Measurements from ENCODE around the gene ID2. TPM values are rescaled to one million over a fixed set of nuclear protein-coding genes. Genes with fewer than 3 reads are reported as not detected.

The ID2 gene
- total RNA-seq, 4 donors from 2014 or later: 143 to 391 (median 188) TPM

GRCh38 chr2:8709611-8710010 lies 27.8 kb downstream of the ID2 start:
- Histone ChIP-seq H3K9me3 (no peaks in the 10 kb centered on the region), H3K27me3 (no peaks in the 10 kb centered on the region), H3K27ac (peak overlapping the region in 1 of 4 donors; percentile 62), H3K4me1 (no peaks in the 10 kb centered on the region), H3K4me3 (no peak overlapping the region), H3K36me3 (no peaks in the 10 kb centered on the region)
- peak in 2 of 3 donors; percentile 85 to 90 for DNase-seq
- no peak for TF ChIP-seq POLR2A (IDR thresholded peaks at IDR 0.05)
- TF ChIP-seq CTCF (IDR thresholded peaks at IDR 0.05): no peak

- H3K9me3 ChIP-seq: no peaks in the 10 kb centered on the region
- H3K4me1 ChIP-seq: no peaks in the 10 kb centered on the region
- DNase-seq: no peak
- no peaks in the 10 kb centered on the region for H3K36me3 ChIP-seq
- TF ChIP-seq POLR2A (IDR thresholded peaks at IDR 0.05) (no peak), CTCF (IDR thresholded peaks at IDR 0.05) (no peak)
- H3K27me3 ChIP-seq: no peaks in the 10 kb centered on the region
- H3K27ac ChIP-seq: no peak overlapping the region
- H3K4me3 ChIP-seq: no peak overlapping the region
Observed at GRCh38 chr2:8710951-8711350, 29.1 kb downstream of the ID2 start.

DNA sequence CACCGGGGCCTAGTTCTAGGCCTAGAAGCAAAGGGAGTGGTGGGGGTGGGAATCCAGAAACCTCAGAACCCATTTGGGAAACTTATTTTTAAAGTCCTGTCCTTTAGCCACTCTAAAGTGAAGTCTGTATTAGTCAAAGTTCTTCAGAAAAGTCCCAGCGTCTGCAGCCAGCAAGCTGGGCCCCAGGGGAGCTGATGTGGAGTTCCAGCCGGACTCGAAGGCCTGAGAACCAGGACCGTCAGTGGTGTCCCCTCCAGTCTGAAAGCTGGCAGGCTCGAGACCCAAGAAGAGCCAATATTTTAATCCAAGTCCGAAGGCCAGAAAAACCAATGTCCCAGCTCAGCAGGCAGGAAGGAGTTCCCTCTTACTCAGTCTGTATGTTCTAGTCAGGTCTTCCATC lies 32.4 kb downstream of the ID2 start:
- Histone ChIP-seq H3K9me3 (no peaks in the 10 kb centered on the region), H3K27ac (no peak overlapping the region), H3K36me3 (no peaks in the 10 kb centered on the region), H3K4me3 (no peak overlapping the region), H3K27me3 (no peaks in the 10 kb centered on the region), H3K4me1 (no peaks in the 10 kb centered on the region)
- TF ChIP-seq CTCF (IDR thresholded peaks at IDR 0.05) (no peak), POLR2A (IDR thresholded peaks at IDR 0.05) (no peak)
- DNase-seq: no peak

DNA sequence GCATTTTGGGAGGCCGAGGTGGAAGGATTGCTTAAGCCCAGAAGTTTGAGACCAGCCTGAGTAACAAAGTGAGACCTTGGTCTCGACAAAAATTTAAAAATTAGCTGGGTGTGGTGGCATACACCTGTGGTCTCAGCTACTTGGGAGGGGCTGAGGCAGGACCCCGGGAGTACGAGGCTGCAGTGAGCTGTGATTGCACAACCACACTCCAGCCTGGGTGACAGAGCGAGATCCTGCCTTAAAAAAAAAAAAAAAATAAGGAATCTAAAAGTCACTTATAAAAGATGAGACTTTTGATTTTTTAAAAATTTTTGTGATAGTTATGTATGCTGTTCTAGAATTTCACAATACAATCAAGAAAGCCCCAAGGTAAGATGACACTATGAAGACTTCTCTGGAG lies 33.1 kb downstream of the ID2 start:
- TF ChIP-seq POLR2A (IDR thresholded peaks at IDR 0.05): no peak
- no peak for TF ChIP-seq CTCF (IDR thresholded peaks at IDR 0.05)
- Histone ChIP-seq H3K9me3 (no peaks in the 10 kb centered on the region), H3K27me3 (no peaks in the 10 kb centered on the region), H3K36me3 (no peaks in the 10 kb centered on the region), H3K4me1 (no peaks in the 10 kb centered on the region), H3K4me3 (no peak overlapping the region), H3K27ac (no peak overlapping the region)
- no peak for DNase-seq

GRCh38 chr2:8719528-8719927 lies 37.7 kb downstream of the ID2 start:
- Histone ChIP-seq H3K9me3 (no peaks in the 10 kb centered on the region), H3K4me3 (no peak overlapping the region), H3K4me1 (no peaks in the 10 kb centered on the region), H3K36me3 (no peaks in the 10 kb centered on the region), H3K27me3 (no peaks in the 10 kb centered on the region), H3K27ac (no peak overlapping the region)
- no peak for TF ChIP-seq CTCF (IDR thresholded peaks at IDR 0.05)
- no peak for TF ChIP-seq POLR2A (IDR thresholded peaks at IDR 0.05)
- DNase-seq: no peak

DNA sequence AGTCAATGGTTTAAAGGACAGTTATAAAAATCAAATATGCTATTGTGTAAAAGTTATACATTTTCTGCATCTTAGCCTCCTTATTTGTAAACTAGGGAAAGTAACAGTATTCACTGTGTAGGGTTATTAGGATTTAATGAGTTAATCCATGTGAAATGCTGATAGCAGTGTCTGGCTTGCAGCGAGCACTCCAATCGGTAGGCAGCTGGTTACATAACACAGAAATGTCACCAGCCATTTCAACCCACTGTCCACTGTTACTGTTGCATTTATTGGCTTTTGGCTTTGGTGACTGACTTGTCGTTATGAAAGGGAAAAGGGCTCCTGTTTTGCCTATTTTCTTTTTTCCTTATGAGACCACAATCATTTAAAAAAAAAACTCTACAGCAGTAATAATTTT lies 38.9 kb downstream of the ID2 start:
- H3K4me3 ChIP-seq: no peak overlapping the region
- no peak for TF ChIP-seq POLR2A (IDR thresholded peaks at IDR 0.05)
- TF ChIP-seq CTCF (IDR thresholded peaks at IDR 0.05): no peak
- H3K27ac ChIP-seq: no peak overlapping the region

More for the DNA sequence above, 38.9 kb downstream of the ID2 start:
- no peaks in the 10 kb centered on the region for H3K27me3 ChIP-seq
- no peaks in the 10 kb centered on the region for H3K9me3 ChIP-seq
- no peaks in the 10 kb centered on the region for H3K4me1 ChIP-seq
- peaks cover 0 to under 1% (median 0%) of the 10 kb centered on the region in 3 donors for H3K36me3 ChIP-seq
- DNase-seq: no peak
